D721Med (cell line): ENCODE measurements around the gene SCN4B.

Experiments
- DNase-seq: peaks from one replicate; pipeline ENCODE4 v3.0.0; 2011; ENCODE audit warnings: low spot score; ENCODE audit not compliant: insufficient read length
- FAIRE-seq: peaks from 2 replicates; lab custom pipeline; 2011; peaks lifted over from hg19 to GRCh38; lab: Jason Lieb, UNC
- TF ChIP-seq, protein P1 (sequence below): IDR thresholded peaks from 2 replicates; pipeline ENCODE4 v1.5.1; 2012; ENCODE audit warnings: mild to moderate bottlenecking, control low read depth; ENCODE audit not compliant: insufficient read depth; ENCODE audit errors: missing control alignments

Gene SCN4B, protein sequence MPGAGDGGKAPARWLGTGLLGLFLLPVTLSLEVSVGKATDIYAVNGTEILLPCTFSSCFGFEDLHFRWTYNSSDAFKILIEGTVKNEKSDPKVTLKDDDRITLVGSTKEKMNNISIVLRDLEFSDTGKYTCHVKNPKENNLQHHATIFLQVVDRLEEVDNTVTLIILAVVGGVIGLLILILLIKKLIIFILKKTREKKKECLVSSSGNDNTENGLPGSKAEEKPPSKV

DNA sequence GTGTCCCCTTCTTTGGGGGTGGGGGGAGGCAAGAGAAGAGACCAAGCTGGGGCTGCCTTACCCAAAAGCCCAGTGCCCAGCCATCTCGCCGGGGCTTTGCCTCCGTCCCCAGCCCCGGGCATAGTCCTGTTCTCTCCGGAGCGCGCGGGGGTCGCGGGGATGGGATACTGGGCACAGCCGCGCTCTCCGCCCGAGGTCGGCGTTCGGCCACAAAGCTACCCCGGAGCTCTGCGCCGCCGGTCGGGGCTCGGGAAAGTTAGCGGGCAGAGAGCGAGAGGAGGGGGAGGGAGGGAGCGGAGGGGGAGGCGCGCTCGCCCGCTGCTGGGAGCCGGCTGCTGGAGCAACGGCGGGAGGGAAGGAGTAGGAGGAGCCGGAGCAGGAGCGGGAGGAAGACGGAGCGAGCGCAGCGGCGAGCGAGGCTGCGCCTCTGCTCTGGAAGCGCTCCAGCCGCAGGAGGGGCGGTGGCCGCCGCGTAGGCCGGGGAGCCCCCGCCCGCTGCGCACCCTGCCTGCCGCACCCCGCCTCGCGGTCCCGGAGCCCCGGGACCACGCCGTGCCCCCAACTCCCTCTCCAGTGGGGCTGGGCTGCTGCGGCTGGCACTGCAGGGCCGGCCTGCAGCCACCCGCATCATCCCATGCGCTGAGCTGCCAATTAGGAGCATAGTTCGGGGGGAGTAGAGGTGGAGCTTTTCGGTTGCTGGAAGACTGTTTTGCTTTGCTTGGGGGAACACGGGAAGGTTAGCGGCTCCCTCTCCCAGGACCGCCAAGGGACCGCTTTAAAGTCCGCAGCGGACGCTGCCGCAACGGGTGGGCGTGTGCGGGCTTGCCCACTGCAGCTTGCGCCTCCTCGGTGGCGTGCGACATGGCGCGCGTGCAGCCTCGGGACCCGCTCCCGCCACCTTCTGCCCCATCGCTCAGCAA is at the start of gene SCN4B:
TSS of gene SCN4B (minus strand) at position 272 of the 920 bp plus-strand sequence. CDS start at position 122, 150 bp downstream.
- FAIRE-seq = no peak

DNA sequence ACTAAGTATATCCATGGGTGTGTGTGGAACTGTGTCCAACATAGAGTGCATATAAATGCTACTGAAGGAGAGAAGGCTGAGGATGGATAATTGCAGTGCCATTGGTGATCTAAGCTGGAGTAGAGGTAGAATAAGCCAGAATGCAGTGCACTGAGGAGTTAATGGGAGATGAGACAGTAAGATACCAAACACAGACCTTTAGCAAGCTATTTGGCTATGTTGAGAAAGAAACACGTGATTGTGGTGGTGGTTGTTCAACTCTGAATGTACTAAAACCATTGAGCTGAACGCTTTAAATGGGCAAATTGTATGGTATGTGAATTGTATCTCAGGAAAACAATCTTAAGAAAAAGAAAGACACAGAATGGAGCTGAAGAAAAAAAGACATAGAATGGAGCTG is 49.3 kb upstream of the SCN4B start:
- TF ChIP-seq, protein P1, sequence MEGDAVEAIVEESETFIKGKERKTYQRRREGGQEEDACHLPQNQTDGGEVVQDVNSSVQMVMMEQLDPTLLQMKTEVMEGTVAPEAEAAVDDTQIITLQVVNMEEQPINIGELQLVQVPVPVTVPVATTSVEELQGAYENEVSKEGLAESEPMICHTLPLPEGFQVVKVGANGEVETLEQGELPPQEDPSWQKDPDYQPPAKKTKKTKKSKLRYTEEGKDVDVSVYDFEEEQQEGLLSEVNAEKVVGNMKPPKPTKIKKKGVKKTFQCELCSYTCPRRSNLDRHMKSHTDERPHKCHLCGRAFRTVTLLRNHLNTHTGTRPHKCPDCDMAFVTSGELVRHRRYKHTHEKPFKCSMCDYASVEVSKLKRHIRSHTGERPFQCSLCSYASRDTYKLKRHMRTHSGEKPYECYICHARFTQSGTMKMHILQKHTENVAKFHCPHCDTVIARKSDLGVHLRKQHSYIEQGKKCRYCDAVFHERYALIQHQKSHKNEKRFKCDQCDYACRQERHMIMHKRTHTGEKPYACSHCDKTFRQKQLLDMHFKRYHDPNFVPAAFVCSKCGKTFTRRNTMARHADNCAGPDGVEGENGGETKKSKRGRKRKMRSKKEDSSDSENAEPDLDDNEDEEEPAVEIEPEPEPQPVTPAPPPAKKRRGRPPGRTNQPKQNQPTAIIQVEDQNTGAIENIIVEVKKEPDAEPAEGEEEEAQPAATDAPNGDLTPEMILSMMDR = no peak
- DNase-seq = no peak
- no peak for FAIRE-seq

More for the DNA sequence above, at the start of gene SCN4B:
- TF ChIP-seq, protein P1 = no peak
- DNase-seq = peak; percentile 92

DNA sequence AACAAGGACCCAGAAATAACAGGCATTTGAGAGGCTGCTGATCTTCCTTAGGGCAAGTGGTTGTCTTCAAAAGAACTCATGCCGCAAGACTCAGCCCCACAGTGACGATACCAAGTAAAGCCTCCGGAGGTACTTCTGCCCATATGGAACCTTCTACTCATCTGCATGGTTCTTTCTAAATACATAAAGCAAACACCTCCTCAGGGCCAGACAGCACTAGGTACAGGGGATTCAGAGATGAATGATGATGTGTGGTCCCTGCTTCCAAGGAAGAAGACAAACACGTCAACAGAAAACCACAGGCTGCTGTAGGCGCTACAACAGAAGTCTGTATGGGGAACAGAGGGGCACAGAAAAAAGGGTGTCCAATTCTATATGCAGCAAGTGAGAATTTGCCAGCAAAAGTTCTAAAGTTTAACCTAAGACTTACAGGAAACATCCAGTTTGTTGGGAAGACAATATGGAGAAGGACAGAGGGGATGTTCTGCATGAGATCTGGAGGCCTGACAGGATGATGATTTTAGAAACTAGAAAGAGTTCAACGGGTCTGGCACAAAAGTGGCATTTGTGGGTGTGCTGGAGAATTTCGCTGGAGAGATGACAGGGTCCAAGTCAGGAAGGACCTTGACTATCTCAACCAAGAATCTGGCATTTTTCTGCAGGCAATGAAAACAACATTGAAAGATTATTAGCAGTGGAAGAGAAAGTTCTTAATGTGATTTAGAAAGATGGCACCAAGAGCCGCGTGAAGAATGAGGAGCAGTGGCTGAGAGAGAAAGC is 48.5 kb upstream of the SCN4B start:
- DNase-seq (no peak), FAIRE-seq (no peak)
- TF ChIP-seq, protein P1 = no peak

DNA sequence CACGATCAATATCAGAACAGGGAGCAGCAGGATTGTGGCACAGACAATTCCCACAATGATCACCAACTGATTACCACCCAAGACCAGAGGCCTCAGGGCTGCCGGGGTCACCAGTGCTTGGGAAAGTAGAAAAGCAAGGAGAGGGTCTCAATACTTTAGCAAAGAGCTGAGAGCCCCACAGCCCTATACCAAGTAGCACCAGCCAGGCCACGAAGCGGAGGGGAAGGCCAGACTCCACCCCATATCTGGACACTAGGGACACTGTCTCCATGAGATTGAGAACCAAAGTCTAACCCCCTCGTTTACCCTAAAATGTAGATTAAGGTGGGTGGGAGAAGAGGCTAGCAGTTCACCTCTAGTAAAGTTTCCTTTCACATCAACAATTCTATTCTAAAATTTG is 47.9 kb upstream of the SCN4B start:
- TF ChIP-seq, protein P1 = no peak
- FAIRE-seq = no peak
- DNase-seq = no peak

DNA sequence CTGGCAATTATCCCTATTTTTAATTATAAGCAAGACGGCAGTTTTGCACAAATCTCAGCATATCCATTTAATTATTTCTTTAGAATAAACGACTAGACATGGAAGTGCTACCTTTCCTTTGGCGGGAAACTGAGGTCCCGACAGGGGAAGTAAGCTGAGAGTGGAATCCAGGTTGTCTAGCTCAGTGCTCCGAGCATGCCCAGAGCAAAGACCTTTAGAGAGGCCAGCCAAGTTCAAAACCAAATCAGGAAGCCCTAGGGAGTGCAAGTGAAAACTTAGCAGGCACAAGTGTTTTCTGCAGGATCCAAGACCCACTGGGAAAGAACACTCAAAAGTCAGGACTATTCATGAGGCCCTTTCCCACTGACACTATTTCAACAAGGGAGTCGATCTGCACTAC is 46.5 kb upstream of the SCN4B start:
- TF ChIP-seq, protein P1 = no peak
- FAIRE-seq = no peak
- no peak for DNase-seq

DNA sequence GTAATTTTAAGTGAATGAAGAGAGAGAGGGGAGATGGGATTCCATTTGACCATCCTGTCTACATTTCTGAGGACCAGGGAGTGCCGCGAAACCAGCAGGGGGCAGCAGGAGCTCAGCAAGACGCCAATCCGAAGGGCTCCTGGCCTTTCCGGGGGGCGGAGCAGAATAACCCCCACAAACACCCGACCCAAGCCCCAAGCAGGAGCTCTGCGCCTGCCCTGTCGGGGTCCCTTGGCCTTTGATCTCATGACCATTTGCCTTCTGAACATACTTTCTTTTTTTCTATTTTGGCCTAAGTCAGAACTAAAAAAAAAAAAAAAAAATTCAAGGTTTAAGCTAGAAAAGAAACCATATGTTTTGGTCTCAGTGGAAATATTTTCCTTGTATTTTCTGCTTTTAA is 45.7 kb upstream of the SCN4B start:
- FAIRE-seq (no peak), DNase-seq (peak; percentile 55)
- TF ChIP-seq, protein P1 = peak; percentile 83
